Stomach (tissue), 9 donors: ENCODE measurements around the gene CCDC32. TPM values are rescaled to one million over a fixed set of nuclear protein-coding genes. Genes with fewer than 3 reads are reported as not detected.

Experiments
- DNase-seq, 2 donors: peaks; one replicate each; pipeline versions ENCODE4 v3.0.0 to v3.0.0-alpha.2; 2013 to 2019
- H3K27ac ChIP-seq, 5 donors: fragments of 200-600 bp in 4 of 5; sonication (generic) in 4 of 5; one replicate each; pipeline ENCODE4 v1.5.1; 2013 to 2019; ENCODE audit warnings: mild to moderate bottlenecking in 1 of 5, moderate library complexity in 1 of 5
- H3K27me3 ChIP-seq, 3 donors: fragments of 200-600 bp; sonication (generic); one replicate each; pipeline ENCODE4 v1.5.1; 2017 to 2019; ENCODE audit warnings: mixed run types in 1 of 3
- H3K36me3 ChIP-seq, 4 donors: fragments of 200-600 bp; sonication (generic); 1 replicate in 3 of 4; 2 replicates in 1 of 4; pipeline ENCODE4 v1.5.1; 2016 to 2019
- H3K4me1 ChIP-seq, 4 donors: fragments of 200-600 bp; sonication (generic); one replicate each; pipeline ENCODE4 v1.5.1; 2016 to 2019
- H3K4me3 ChIP-seq, 4 donors: fragments of 200-600 bp; sonication (generic) in 3 of 4; one replicate each; pipeline ENCODE4 v1.5.1; 2016 to 2019; ENCODE audit warnings: mild to moderate bottlenecking in 1 of 4
- H3K9me3 ChIP-seq, 4 donors: fragments of 200-600 bp; sonication (generic); one replicate each; pipeline ENCODE4 v1.5.1; 2016 to 2019
- EP300 ChIP-seq: sonication (generic); formaldehyde crosslinking; IDR thresholded peaks from one replicate; pipeline ENCODE4 v1.6.1; 2017; ENCODE audit warnings: antibody characterized with exemption
- POLR2A ChIP-seq, 4 donors: fragments of 450-650 bp; IDR thresholded peaks; one replicate each; pipeline ENCODE4 v1.6.1; 2016; ENCODE audit warnings: antibody characterized with exemption in 4 of 4, control low read depth in 2 of 4, mild to moderate bottlenecking in 1 of 4, moderate library complexity in 1 of 4
- POLR2AphosphoS5 ChIP-seq, 3 donors: sonication (generic); formaldehyde crosslinking; IDR thresholded peaks; one replicate each; pipeline ENCODE4 v1.6.1; 2016; ENCODE audit warnings: antibody characterized with exemption in 3 of 3
- WGBS, 5 donors: extraction: QIAGEN DNeasy Blood & Tissue Kit in 3 of 5; methylation state at CpG; one replicate each; pipeline versions ENCODE4 v1.1.5 to v1.1.7; 2013 to 2018; 5-methylcytosine and 5-hydroxymethylcytosine counted together
- intact Hi-C: fragments of 100-400 bp; cut with DNase I; formaldehyde crosslinking; loops from one replicate; pipeline ENCODE4 v1.15.1; 2023; ENCODE audit warnings: low total_unique reads
- polyA plus RNA-seq, 3 donors: library from polyadenylated mRNA; stranded (reverse); fragments of 200-250 nt; gene quantifications; one replicate each; pipeline ENCODE4 v1.2.3, GENCODE V29; 2013
- total RNA-seq, 5 donors: library from RNA; depleted of rRNA; stranded (reverse); fragments of >200 nt; gene quantifications; one replicate each; pipeline versions ENCODE4 v1.1.0 to v1.2.3, GENCODE V29; 2014 to 2016
- TF ChIP-seq, protein P1 (sequence below), 7 experiments: fragments of 450-650 bp in 4 of 7; fragments of 200-600 bp in 3 of 7; sonication (generic) in 3 of 7; IDR thresholded peaks; one replicate each; pipeline ENCODE4 v1.5.1; 2016 to 2019; ENCODE audit warnings: antibody characterized with exemption in 7 of 7, control low read depth in 2 of 7, mild to moderate bottlenecking in 1 of 7
- donor health status: healthy with polysubstance abuse.
- donor health status: Bipolar disorder and iron deficiency.
- donor health status: healthy.

Gene CCDC32
- total and polyA plus RNA-seq, 8 donors = 12.3 to 65.7 (median 30.5) TPM

DNA sequence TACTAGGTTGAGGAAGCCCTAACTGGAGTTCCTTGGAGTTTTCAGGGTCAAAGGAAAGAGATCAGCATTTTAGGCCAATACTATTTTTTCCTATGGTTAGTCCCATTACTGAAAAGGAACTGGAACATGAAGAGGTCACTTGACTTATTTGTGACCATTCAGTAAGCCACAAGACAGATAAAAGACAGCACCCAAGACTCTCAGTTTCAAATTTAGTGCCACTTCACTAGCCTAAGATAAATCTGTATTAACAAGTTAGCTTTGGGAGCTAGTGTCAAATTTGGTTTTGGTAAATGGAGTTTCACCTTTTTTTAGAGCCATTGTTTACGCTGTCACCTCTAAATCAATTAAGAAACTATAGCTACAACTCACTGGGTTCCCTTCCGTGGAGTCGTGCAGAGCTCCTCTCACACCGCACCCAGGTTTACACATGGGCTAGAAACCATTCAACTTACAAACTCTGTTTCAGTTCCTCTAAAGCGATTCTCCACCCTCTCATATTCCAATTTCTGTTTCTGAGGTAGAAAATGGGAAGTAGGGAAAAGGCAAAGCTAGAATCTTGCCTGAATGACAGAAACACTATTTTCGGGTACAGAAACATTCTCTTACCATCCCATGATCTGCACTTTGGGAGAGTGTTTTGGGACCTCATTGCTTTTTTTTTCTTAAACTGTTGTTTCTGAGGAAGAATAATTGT is 14.4 kb downstream of the CCDC32 start:
- Histone ChIP-seq H3K4me1 (peaks cover 0 to 25% (median 7%) of the 10 kb centered on the region in 4 donors), H3K4me3 (no peak overlapping the region), H3K9me3 (no peaks in the 10 kb centered on the region), H3K27me3 (no peaks in the 10 kb centered on the region), H3K27ac (peak overlapping the region in 1 of 5 donors; percentile 28), H3K36me3 (peaks cover 7 to 85% (median 68%) of the 10 kb centered on the region in 4 donors)
- DNase-seq = no peak
- intact Hi-C loops = no loop called here
- TF ChIP-seq POLR2A (IDR thresholded peaks at IDR 0.05) = no peak
- no peak for TF ChIP-seq EP300
- TF ChIP-seq, protein P1, sequence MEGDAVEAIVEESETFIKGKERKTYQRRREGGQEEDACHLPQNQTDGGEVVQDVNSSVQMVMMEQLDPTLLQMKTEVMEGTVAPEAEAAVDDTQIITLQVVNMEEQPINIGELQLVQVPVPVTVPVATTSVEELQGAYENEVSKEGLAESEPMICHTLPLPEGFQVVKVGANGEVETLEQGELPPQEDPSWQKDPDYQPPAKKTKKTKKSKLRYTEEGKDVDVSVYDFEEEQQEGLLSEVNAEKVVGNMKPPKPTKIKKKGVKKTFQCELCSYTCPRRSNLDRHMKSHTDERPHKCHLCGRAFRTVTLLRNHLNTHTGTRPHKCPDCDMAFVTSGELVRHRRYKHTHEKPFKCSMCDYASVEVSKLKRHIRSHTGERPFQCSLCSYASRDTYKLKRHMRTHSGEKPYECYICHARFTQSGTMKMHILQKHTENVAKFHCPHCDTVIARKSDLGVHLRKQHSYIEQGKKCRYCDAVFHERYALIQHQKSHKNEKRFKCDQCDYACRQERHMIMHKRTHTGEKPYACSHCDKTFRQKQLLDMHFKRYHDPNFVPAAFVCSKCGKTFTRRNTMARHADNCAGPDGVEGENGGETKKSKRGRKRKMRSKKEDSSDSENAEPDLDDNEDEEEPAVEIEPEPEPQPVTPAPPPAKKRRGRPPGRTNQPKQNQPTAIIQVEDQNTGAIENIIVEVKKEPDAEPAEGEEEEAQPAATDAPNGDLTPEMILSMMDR (IDR thresholded peaks at IDR 0.05) = no peak
- TF ChIP-seq POLR2AphosphoS5 (IDR thresholded peaks at IDR 0.05) = no peak
- WGBS, 5 donors = 89 to 94% (median 92%) methylated on average over 6 of the region's 6 CpGs

DNA sequence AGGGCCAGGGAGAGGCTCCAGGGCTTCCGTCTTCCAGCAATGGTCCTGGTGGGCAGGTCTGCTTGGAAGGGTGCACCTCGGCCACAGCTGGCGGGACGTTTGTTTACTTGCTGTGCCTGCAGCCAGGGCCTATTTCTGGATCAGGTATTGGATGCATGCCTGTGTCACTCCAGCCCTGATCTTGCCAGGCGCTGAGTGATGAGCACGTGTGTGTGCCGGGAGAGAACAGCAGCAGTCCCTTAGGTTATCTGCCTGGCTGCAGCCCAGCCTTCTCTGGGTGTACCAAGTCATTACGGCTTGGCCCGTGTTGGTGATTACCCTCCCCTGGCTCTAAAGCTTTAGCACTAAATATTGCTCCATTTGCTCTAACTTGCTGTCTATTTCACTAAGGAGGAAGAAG is 14.9 kb downstream of the CCDC32 start:
- peaks cover 7 to 79% (median 62%) of the 10 kb centered on the region in 4 donors for H3K36me3 ChIP-seq
- TF ChIP-seq POLR2AphosphoS5 (IDR thresholded peaks at IDR 0.05) = no peak
- H3K9me3 ChIP-seq = no peaks in the 10 kb centered on the region
- H3K27ac ChIP-seq = peak overlapping the region in 1 of 5 donors; percentile 28
- DNase-seq = peak in 1 of 2 donors; percentile 75
- WGBS, 5 donors = 45 to 67% (median 55%) methylated on average over 5 to 9 of the region's 9 CpGs
- no peak overlapping the region for H3K4me3 ChIP-seq
- intact Hi-C loops = no loop called here
- peaks cover 0 to 25% (median 7%) of the 10 kb centered on the region in 4 donors for H3K4me1 ChIP-seq
- H3K27me3 ChIP-seq = no peaks in the 10 kb centered on the region

DNA sequence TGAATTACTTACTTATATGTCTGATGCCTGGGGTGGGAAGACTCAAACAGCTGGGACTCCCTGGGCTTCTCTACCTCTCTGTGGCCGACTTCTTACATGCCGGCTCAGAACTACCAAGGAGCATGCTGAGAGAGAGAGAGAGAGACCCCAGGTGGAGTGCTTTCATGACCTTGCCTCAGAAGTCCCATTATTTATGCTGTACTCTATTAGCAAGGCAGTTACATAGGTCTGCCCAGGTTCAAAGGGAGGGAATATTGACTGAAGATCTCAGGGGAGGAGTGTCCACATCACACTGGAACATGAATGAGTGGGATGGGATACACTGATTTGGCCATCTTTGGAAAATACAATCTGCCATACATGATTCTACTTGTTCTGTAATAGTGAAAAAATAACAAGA is 16.2 kb downstream of the CCDC32 start:
- Histone ChIP-seq H3K9me3 (no peaks in the 10 kb centered on the region), H3K27me3 (no peaks in the 10 kb centered on the region), H3K36me3 (peaks cover 7 to 68% (median 51%) of the 10 kb centered on the region in 4 donors), H3K27ac (no peak overlapping the region), H3K4me3 (no peak overlapping the region), H3K4me1 (peaks cover 0 to 14% (median 7%) of the 10 kb centered on the region in 4 donors)
- TF ChIP-seq, protein P1 (IDR thresholded peaks at IDR 0.05) = no peak
- no peak for TF ChIP-seq POLR2A (IDR thresholded peaks at IDR 0.05)
- no peak for TF ChIP-seq EP300
- TF ChIP-seq POLR2AphosphoS5 (IDR thresholded peaks at IDR 0.05) = no peak
- intact Hi-C loops = no loop called here
- WGBS, 5 donors = 93 to 98% (median 96%) methylated on average over 2 of the region's 2 CpGs
- DNase-seq = no peak

DNA sequence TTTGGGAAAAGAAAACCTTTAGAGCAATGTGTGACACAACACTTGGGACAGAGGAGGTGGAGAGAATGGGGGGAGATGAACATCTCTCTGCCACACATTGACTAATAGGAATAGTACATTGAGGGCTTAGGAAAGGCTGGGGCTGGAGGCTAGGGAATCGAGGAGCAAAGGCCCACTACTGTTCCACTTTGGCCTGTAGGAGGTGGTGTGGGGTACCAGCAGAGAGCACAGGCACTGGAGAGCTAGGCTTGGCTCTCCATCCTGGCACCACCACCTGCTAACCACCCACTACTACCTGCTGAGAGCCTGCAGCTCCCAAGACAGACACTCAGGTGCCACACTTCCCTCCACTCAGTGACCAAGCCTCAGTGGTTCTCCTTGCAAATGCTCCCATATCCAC is 19.4 kb downstream of the CCDC32 start:
- no peak overlapping the region for H3K4me3 ChIP-seq
- no peak overlapping the region for H3K27ac ChIP-seq
- no peak for TF ChIP-seq POLR2AphosphoS5 (IDR thresholded peaks at IDR 0.05)
- TF ChIP-seq, protein P1 (IDR thresholded peaks at IDR 0.05) = no peak
- TF ChIP-seq POLR2A (IDR thresholded peaks at IDR 0.05) = no peak
- no peak for TF ChIP-seq EP300
- intact Hi-C loops = no loop called here
- H3K36me3 ChIP-seq = peaks cover 0 to 39% (median 28%) of the 10 kb centered on the region in 4 donors
- no peaks in the 10 kb centered on the region for H3K27me3 ChIP-seq
- H3K9me3 ChIP-seq = no peaks in the 10 kb centered on the region
- peaks cover 0 to 8% (median 5%) of the 10 kb centered on the region in 4 donors for H3K4me1 ChIP-seq
- no peak for DNase-seq
- 56 to 94% (median 64%) methylated on average over 1 of the region's 1 CpG for WGBS, 5 donors
